Stimulated activated naive CD8-positive, alpha-beta T cell treated with anti-CD3 and anti-CD28 coated beads, Interleukin-15, Interleukin-2, amounts not matched to agents 100 ng/mL and 50 ng/mL, for 24 hours (primary cell): ENCODE results near the gene CTNND2.

Experiments used
- H3K27ac Mint-ChIP-seq: one replicate; pipeline ENCODE4 v1.8.0; 2021; ENCODE audit warnings: mild to moderate bottlenecking, mixed read lengths
- H3K27me3 Mint-ChIP-seq: one replicate; pipeline ENCODE4 v1.8.0; 2021; ENCODE audit warnings: mixed read lengths
- H3K36me3 Mint-ChIP-seq: one replicate; pipeline ENCODE4 v1.8.0; 2021; ENCODE audit warnings: low read depth, mixed read lengths
- H3K4me1 Mint-ChIP-seq: one replicate; pipeline ENCODE4 v1.8.0; 2021; ENCODE audit warnings: low read depth, mixed read lengths
- H3K4me3 Mint-ChIP-seq: one replicate; pipeline ENCODE4 v1.8.0; 2021; ENCODE audit warnings: mild to moderate bottlenecking, mixed read lengths
- H3K9me3 Mint-ChIP-seq: one replicate; pipeline ENCODE4 v1.8.0; 2021; ENCODE audit warnings: mixed read lengths

Gene CTNND2

DNA sequence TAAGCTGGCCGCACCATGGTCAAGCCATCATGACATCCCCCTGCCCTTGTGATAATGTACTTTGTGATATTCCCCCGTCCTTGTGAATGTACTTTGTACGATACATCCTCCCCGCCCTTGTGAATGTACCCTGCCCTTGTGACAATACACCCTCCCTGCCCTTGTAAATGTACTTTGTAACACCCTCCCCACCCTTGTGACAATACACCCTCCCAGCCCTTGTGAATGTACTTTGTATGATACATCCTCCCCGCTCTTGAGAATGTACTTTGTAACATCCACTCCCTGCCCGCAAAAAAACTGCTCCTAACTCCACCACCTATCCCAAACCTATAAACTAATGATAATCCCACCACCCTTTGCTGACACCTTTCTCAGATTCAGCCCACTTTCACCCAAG, 313.8 kb downstream of the CTNND2 start:
- Mint-ChIP-seq H3K9me3 (peaks cover 9% of the 10 kb centered on the region), H3K36me3 (no peaks in the 10 kb centered on the region), H3K27me3 (no peaks in the 10 kb centered on the region), H3K27ac (no peak overlapping the region), H3K4me3 (no peak overlapping the region), H3K4me1 (no peaks in the 10 kb centered on the region)

DNA sequence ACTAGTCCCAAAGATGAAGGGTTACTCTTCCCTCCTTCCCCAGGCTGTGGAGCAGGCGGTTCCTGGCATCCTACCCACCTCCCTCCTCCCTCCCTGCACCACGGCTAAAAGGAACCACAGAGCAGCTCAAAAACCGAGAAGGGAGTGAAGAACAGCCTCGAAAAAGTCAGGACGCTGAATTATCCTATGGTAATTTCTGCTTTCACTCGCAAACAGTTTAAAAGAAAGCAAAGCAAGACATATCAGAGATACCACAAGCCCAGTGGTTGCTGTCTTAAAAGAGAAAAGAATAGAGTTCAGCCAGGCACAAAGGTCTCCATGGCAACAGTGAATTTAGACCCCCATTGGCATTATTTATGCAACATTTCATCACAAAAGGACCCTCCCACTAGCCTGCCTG, 315.4 kb downstream of the CTNND2 start:
- no peaks in the 10 kb centered on the region for H3K4me1 Mint-ChIP-seq
- H3K27me3 Mint-ChIP-seq, result no peaks in the 10 kb centered on the region
- H3K4me3 Mint-ChIP-seq, result no peak overlapping the region
- no peaks in the 10 kb centered on the region for H3K36me3 Mint-ChIP-seq
- peaks cover 9% of the 10 kb centered on the region for H3K9me3 Mint-ChIP-seq
- no peak overlapping the region for H3K27ac Mint-ChIP-seq

DNA sequence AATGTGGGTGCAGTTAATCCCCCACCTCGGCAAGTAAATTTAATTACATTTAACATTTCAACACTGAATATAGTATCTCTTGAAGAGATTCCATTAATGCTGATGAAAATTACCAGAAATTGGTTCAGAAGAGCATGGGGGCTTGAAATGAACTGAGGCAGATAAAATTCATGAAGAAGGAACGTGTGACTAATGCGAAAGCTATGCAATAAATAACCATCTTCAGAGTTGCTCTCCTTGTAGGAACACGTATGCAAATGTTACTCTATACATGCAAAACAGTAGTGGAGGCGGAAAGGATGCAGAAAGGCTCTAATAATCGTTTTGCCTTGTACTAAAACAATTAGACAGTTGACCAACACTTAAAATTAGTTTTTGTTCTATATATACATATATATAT, 320.2 kb downstream of the CTNND2 start:
- H3K27me3 Mint-ChIP-seq, result no peaks in the 10 kb centered on the region
- H3K27ac Mint-ChIP-seq, result no peak overlapping the region
- H3K9me3 Mint-ChIP-seq, result no peaks in the 10 kb centered on the region
- H3K4me3 Mint-ChIP-seq, result no peak overlapping the region
- H3K4me1 Mint-ChIP-seq, result no peaks in the 10 kb centered on the region
- H3K36me3 Mint-ChIP-seq, result no peaks in the 10 kb centered on the region

DNA sequence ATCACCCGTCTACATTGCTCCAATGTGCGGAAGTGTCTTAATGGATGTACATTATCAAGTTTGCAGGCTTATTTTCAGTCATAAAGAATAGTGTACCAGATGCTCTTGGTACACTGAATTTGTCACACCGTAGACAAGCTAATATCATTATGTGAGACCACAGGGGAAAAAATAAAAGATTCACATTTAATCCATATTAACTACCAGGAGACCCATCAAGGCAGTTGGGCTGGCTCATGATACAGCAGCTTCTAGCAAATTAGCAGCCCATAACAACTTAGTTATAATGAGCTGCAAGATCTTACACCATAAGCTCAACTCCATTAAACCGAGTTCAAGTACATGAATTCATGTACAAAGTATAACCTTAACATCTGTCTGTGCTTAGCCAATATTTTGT, 324.9 kb downstream of the CTNND2 start:
- H3K9me3 Mint-ChIP-seq, result no peaks in the 10 kb centered on the region
- no peaks in the 10 kb centered on the region for H3K27me3 Mint-ChIP-seq
- no peaks in the 10 kb centered on the region for H3K36me3 Mint-ChIP-seq
- H3K4me3 Mint-ChIP-seq, result no peak overlapping the region
- no peak overlapping the region for H3K27ac Mint-ChIP-seq
- no peaks in the 10 kb centered on the region for H3K4me1 Mint-ChIP-seq

GRCh38 chr5:11574787-11575186, 329.5 kb downstream of the CTNND2 start:
- Mint-ChIP-seq H3K36me3 (no peaks in the 10 kb centered on the region), H3K27me3 (no peaks in the 10 kb centered on the region), H3K27ac (no peak overlapping the region), H3K9me3 (no peaks in the 10 kb centered on the region), H3K4me1 (no peaks in the 10 kb centered on the region), H3K4me3 (no peak overlapping the region)

DNA sequence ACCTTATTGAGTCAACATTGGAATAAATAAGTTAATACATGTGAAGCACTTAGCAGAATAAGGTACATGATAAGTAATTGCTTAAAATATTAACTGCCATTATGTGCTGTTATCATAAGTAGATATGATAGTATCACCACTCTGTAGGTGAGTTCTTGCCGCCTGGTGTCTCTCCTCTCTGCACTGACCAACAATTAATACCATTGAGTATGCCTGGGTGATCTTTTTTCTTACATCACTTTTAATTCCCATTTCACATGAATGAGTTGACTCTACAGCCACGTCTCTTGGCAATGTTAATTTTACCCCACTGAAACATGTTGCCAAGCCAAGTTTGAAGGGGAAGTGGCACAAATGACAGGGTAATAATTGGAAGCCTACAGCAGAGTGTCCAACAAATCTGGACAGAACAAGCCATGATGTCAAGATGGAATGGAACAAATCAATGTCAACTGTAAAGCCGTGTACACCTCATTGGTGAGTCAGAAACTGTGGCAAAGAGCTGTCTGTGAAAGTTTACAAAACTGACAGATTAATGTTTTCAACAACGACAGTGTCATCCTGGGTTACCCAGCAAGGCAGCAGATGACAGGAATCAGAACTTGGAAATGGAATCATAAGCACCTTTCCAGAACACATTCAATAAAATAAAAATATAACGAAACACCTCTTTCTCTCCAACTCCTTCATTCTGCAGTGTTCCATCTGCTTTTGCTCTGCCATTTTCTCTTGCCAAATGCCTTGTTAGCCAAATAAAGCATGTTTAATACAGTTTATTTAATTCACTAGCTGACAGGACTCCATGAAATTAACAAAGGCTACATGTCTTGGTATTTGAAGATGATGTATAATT, 330.9 kb downstream of the CTNND2 start:
- Mint-ChIP-seq H3K9me3 (no peaks in the 10 kb centered on the region), H3K27me3 (no peaks in the 10 kb centered on the region), H3K27ac (no peak overlapping the region), H3K4me3 (no peak overlapping the region), H3K36me3 (no peaks in the 10 kb centered on the region), H3K4me1 (no peaks in the 10 kb centered on the region)

DNA sequence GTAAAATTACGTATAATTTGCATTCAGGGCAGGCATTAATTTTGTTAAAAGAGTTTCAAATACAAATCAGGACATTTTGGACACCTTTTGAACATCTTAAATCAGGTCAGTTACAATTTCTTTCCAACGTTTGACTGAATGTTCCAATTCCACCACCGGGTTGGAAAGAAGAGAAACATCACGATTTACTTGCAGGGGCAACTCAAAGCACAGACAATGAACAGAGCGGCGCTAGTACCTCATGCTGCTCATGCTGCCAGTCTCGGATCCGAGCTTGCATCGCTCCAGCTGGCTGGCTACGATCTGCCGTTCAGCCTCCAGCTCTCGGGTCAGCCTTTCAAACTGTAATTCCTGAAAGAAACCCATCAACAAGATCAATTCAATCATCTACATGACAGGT, 339.5 kb downstream of the CTNND2 start:
- Mint-ChIP-seq H3K27ac (no peak overlapping the region), H3K4me3 (no peak overlapping the region), H3K27me3 (no peaks in the 10 kb centered on the region), H3K9me3 (no peaks in the 10 kb centered on the region), H3K36me3 (no peaks in the 10 kb centered on the region), H3K4me1 (no peaks in the 10 kb centered on the region)

GRCh38 chr5:11563822-11564221, 340.4 kb downstream of the CTNND2 start:
- no peak overlapping the region for H3K27ac Mint-ChIP-seq
- no peaks in the 10 kb centered on the region for H3K27me3 Mint-ChIP-seq
- H3K4me1 Mint-ChIP-seq, result no peaks in the 10 kb centered on the region
- no peak overlapping the region for H3K4me3 Mint-ChIP-seq
- no peaks in the 10 kb centered on the region for H3K9me3 Mint-ChIP-seq
- H3K36me3 Mint-ChIP-seq, result no peaks in the 10 kb centered on the region

- Mint-ChIP-seq H3K4me1 (no peaks in the 10 kb centered on the region), H3K36me3 (no peaks in the 10 kb centered on the region)
Measured at GRCh38 chr5:11560915-11561697, 343.1 kb downstream of the CTNND2 start.

DNA sequence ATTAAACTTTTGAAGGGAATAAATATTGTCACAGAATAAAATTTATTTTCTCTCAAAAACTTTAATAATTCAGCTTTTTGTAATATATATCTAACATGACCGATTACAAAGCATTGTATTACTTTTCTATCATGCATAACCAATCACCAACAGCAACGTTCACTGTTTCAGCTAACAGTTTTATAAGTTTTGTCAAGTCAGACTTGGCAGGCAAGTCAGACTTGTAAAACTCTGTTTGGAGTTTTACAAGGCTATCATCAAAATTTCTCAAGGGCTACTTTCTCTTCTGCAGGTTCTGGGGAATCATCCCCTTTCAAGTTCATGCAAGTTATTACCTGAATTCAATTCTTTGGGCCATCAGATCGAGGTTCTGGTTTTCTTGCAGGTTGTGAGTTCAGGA, 347.2 kb downstream of the CTNND2 start:
- Mint-ChIP-seq H3K4me1 (no peaks in the 10 kb centered on the region), H3K9me3 (no peaks in the 10 kb centered on the region), H3K4me3 (no peak overlapping the region), H3K27me3 (no peaks in the 10 kb centered on the region), H3K36me3 (no peaks in the 10 kb centered on the region), H3K27ac (no peak overlapping the region)

More at GRCh38 chr5:11560915-11561697, 343.1 kb downstream of the CTNND2 start:
- H3K27ac Mint-ChIP-seq, result no peak overlapping the region
- no peak overlapping the region for H3K4me3 Mint-ChIP-seq
- no peaks in the 10 kb centered on the region for H3K9me3 Mint-ChIP-seq
- H3K27me3 Mint-ChIP-seq, result no peaks in the 10 kb centered on the region

- no peak overlapping the region for H3K27ac Mint-ChIP-seq
Measured at GRCh38 chr5:11555171-11555570, 349.1 kb downstream of the CTNND2 start.

GRCh38 chr5:11547730-11548129, 356.5 kb downstream of the CTNND2 start:
- Mint-ChIP-seq H3K4me1 (no peaks in the 10 kb centered on the region), H3K9me3 (peaks cover 4% of the 10 kb centered on the region), H3K4me3 (no peak overlapping the region), H3K27me3 (no peaks in the 10 kb centered on the region), H3K27ac (no peak overlapping the region), H3K36me3 (no peaks in the 10 kb centered on the region)

More at GRCh38 chr5:11555171-11555570, 349.1 kb downstream of the CTNND2 start:
- H3K9me3 Mint-ChIP-seq, result peaks cover 4% of the 10 kb centered on the region
- no peaks in the 10 kb centered on the region for H3K27me3 Mint-ChIP-seq
- H3K36me3 Mint-ChIP-seq, result no peaks in the 10 kb centered on the region
- no peak overlapping the region for H3K4me3 Mint-ChIP-seq
- no peaks in the 10 kb centered on the region for H3K4me1 Mint-ChIP-seq

DNA sequence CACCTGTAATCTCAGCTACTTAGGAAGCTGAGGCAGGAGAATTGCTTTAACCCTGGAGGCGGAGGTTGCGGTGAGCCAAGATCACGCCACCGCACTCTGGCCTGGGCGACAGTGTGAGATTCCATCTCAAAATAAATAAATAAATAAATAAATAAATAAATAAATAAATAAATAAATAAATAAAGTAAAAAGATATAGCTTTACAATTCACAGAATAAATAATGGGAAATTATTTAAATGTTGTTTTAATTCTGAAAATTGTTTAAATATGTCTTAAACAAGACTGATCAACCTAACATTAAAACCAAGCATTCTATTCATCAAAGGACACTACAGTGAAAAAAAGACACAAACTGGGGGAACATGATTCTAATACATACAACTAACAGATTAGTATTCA, 357.1 kb downstream of the CTNND2 start:
- H3K9me3 Mint-ChIP-seq, result peaks cover 4% of the 10 kb centered on the region
- H3K27me3 Mint-ChIP-seq, result no peaks in the 10 kb centered on the region
- no peaks in the 10 kb centered on the region for H3K36me3 Mint-ChIP-seq
- H3K4me1 Mint-ChIP-seq, result no peaks in the 10 kb centered on the region
- no peak overlapping the region for H3K4me3 Mint-ChIP-seq
- H3K27ac Mint-ChIP-seq, result no peak overlapping the region

DNA sequence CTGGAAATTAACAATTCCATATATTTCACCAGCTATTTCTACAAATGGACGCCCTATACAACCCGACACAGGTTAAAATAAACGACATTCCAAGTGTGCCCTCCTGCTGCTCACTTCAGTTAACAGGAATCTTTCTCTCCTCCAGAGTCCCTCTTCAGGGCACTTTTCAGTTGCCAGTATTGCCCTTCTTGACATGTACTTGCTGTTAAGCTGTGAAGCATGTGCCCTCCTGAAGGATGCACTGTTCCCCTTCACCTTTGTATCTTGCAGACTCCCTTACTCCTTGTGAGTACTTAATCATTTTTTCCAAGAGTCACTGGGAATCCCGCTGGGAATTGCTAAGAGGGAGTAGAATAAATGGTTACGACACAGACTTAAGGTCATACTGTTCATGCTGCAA, 364.1 kb downstream of the CTNND2 start:
- no peaks in the 10 kb centered on the region for H3K27me3 Mint-ChIP-seq
- H3K4me1 Mint-ChIP-seq, result no peaks in the 10 kb centered on the region
- H3K4me3 Mint-ChIP-seq, result no peak overlapping the region
- H3K36me3 Mint-ChIP-seq, result no peaks in the 10 kb centered on the region
- H3K27ac Mint-ChIP-seq, result no peak overlapping the region
- H3K9me3 Mint-ChIP-seq, result peaks cover 3% of the 10 kb centered on the region

- H3K4me3 Mint-ChIP-seq, result no peak overlapping the region
- peaks cover 3% of the 10 kb centered on the region for H3K9me3 Mint-ChIP-seq
- no peaks in the 10 kb centered on the region for H3K4me1 Mint-ChIP-seq
- no peaks in the 10 kb centered on the region for H3K27me3 Mint-ChIP-seq
- H3K27ac Mint-ChIP-seq, result no peak overlapping the region
- no peaks in the 10 kb centered on the region for H3K36me3 Mint-ChIP-seq
Measured at GRCh38 chr5:11531811-11532555, 372.3 kb downstream of the CTNND2 start.
